Gastrocnemius medialis (tissue), 4 donors: ENCODE measurements around the gene CARD11.

Experiments used
- POLR2A ChIP-seq, 2 donors: fragments of 450-650 bp; IDR thresholded peaks; one replicate each; pipeline ENCODE4 v1.6.1; 2017; ENCODE audit warnings: antibody characterized with exemption in 2 of 2, mild to moderate bottlenecking in 2 of 2, moderate library complexity in 2 of 2
- TF ChIP-seq, protein P1 (sequence below), 5 experiments: fragments of 450-650 bp in 3 of 5; fragments of 200-600 bp in 2 of 5; sonication (generic) in 2 of 5; IDR thresholded peaks in 4 of 5; conservative IDR thresholded peaks in 1 of 5; 1 replicate in 4 of 5; 2 replicates in 1 of 5; pipeline ENCODE4 v1.5.1; 2016 to 2019; ENCODE audit warnings: antibody characterized with exemption in 5 of 5, mild to moderate bottlenecking in 3 of 5, moderate library complexity in 3 of 5

DNA sequence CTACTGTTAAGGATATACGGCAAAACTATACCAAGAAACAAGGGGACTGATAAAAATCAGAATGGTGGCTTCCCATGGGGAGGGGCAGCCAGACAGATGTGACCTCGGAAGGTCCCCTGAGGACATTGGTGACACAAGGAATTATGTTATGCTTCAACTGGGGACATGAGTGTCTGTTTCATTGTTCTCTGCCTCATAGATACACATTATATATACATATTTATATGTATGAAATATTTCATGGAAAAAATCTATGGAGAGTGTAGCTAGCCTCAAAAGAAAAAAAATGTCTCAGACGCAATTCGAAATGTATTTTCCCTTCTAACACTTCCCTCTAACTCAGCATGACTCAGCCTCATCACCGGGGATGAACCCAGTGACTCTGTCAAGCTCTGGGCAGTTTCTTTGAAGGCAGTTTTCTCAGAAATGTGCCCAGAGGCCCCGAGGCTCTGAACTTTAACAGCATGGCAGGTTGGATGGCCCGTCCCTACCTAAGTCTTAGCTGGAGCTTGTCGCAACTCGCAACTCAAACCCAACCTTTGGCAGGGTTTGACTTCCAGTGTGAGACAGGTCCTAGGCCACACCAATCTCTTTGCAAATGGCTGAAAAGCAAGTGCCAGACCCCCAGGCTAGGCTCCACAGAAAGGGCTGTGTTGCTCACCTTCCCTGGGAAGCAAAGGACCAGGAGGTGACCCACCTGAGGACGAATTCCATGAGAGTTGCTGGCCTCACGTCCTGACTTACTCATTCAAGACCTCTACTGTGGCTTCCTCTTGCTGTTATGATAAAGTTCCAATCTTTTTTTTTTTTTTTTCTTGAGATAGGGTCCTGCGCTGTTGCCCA is 86.9 kb downstream of the CARD11 start:
- TF ChIP-seq, protein P1, sequence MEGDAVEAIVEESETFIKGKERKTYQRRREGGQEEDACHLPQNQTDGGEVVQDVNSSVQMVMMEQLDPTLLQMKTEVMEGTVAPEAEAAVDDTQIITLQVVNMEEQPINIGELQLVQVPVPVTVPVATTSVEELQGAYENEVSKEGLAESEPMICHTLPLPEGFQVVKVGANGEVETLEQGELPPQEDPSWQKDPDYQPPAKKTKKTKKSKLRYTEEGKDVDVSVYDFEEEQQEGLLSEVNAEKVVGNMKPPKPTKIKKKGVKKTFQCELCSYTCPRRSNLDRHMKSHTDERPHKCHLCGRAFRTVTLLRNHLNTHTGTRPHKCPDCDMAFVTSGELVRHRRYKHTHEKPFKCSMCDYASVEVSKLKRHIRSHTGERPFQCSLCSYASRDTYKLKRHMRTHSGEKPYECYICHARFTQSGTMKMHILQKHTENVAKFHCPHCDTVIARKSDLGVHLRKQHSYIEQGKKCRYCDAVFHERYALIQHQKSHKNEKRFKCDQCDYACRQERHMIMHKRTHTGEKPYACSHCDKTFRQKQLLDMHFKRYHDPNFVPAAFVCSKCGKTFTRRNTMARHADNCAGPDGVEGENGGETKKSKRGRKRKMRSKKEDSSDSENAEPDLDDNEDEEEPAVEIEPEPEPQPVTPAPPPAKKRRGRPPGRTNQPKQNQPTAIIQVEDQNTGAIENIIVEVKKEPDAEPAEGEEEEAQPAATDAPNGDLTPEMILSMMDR (IDR thresholded peaks at IDR 0.05 in 4 of 5, conservative IDR thresholded peaks at IDR 0.05 in 1 of 5): no peak
- no peak for TF ChIP-seq POLR2A (IDR thresholded peaks at IDR 0.05)
